HepG2 (cell line): ENCODE data around the gene EEA1. TPM values are rescaled to one million over a fixed set of nuclear protein-coding genes. Genes with fewer than 3 reads are reported as not detected.
A peak's percentile ranks its signal among the peaks of the same experiment; 100 is the strongest.

Experiments used
- ARID3A ChIP-seq: IDR thresholded peaks from 2 replicates; pipeline ENCODE4 v1.6.1; 2012; ENCODE audit warnings: low read depth, low read length, improper control_type of control experiment
- ATF2 ChIP-seq: sonication (generic); formaldehyde crosslinking; IDR thresholded peaks from 2 replicates; pipeline ENCODE4 v1.4.0; 2020; ENCODE audit warnings: missing genetic modification reagents
- BRCA1 ChIP-seq: sonication (generic); formaldehyde crosslinking; IDR thresholded peaks from 2 replicates; pipeline ENCODE4 v1.4.0; 2020; ENCODE audit warnings: missing genetic modification reagents
- CCDC6 ChIP-seq: sonication (generic); formaldehyde crosslinking; IDR thresholded peaks from 2 replicates; pipeline ENCODE4 v1.8.1; 2022; ENCODE audit warnings: mild to moderate bottlenecking, missing genetic modification reagents, moderate library complexity
- CERS6 ChIP-seq: sonication (generic); formaldehyde crosslinking; IDR thresholded peaks from 2 replicates; pipeline ENCODE4 v1.5.0; 2020; ENCODE audit warnings: missing genetic modification reagents
- CHD2 ChIP-seq: IDR thresholded peaks from 2 replicates; pipeline ENCODE4 v1.6.1; 2011; ENCODE audit warnings: low read depth, low read length, improper control_type of control experiment
- FOXK1 ChIP-seq: sonication (generic); formaldehyde crosslinking; IDR thresholded peaks from 2 replicates; pipeline ENCODE4 v1.4.0; 2020; ENCODE audit warnings: low read depth, missing genetic modification reagents, borderline replicate concordance
- HIVEP1 ChIP-seq: sonication (generic); formaldehyde crosslinking; IDR thresholded peaks from 2 replicates; pipeline ENCODE4 v1.4.0; 2020; ENCODE audit warnings: mild to moderate bottlenecking, missing genetic modification reagents
- MED1 ChIP-seq: sonication (generic); formaldehyde crosslinking; IDR thresholded peaks from 2 replicates; pipeline ENCODE4 v1.4.0; 2020; ENCODE audit warnings: missing genetic modification reagents
- PAX8 ChIP-seq: sonication (generic); formaldehyde crosslinking; IDR thresholded peaks from 2 replicates; pipeline ENCODE4 v1.8.0; 2022; ENCODE audit warnings: mild to moderate bottlenecking, missing genetic modification reagents, borderline replicate concordance
- TBL1XR1 ChIP-seq: fragments of 150-350 bp; IDR thresholded peaks from 2 replicates; pipeline ENCODE4 v1.6.1; 2014; ENCODE audit warnings: borderline replicate concordance, low read length; ENCODE audit not compliant: partially characterized antibody
- UBTF ChIP-seq: sonication (generic); formaldehyde crosslinking; IDR thresholded peaks from 2 replicates; pipeline ENCODE4 v1.4.0; 2020; ENCODE audit warnings: mild to moderate bottlenecking, missing genetic modification reagents
- ZNF33A ChIP-seq: sonication (generic); formaldehyde crosslinking; IDR thresholded peaks from 2 replicates; pipeline ENCODE4 v1.5.1; 2020; ENCODE audit warnings: missing genetic modification reagents, mild to moderate bottlenecking, moderate library complexity, borderline replicate concordance
- ZNF569 ChIP-seq: sonication (generic); formaldehyde crosslinking; IDR thresholded peaks from 2 replicates; pipeline ENCODE4 v1.5.0; 2020; ENCODE audit warnings: mild to moderate bottlenecking, missing genetic modification reagents, moderate library complexity, borderline replicate concordance
- ZNF646 ChIP-seq: sonication (generic); formaldehyde crosslinking; IDR thresholded peaks from 2 replicates; pipeline ENCODE4 v1.9.0; 2021; ENCODE audit warnings: mild to moderate bottlenecking, missing genetic modification reagents
- polyA plus RNA-seq, 8 experiments: library from polyadenylated mRNA; depleted of rRNA in 3 of 8; stranded (reverse) in 7 of 8; unstranded in 1 of 8; fragments of >200 nt; fragmentation: Illumina TruSeq in 4 of 8; extraction: Trizol in 4 of 8; gene quantifications; 2 replicates each; pipeline versions ENCODE4 v1.2.1 to v1.2.3, GENCODE V29; 2011 to 2016; ENCODE audit warnings: low read depth in 4 of 8, missing spikeins in 1 of 8, mixed read lengths in 1 of 8; ENCODE audit not compliant: insufficient read depth in 1 of 8
- total RNA-seq, 5 experiments: library from RNA; depleted of rRNA; stranded (reverse); fragments of >200 nt; fragmentation: Illumina TruSeq; extraction: Trizol; gene quantifications; 2 replicates each; pipeline ENCODE4 v1.2.3, GENCODE V29; 2016; ENCODE audit warnings: low read depth in 1 of 5

The EEA1 gene
- total and polyA plus RNA-seq, 2 of the 13 experiments (the other 11 are each of a cell fraction or from before 2014, with no cell fraction given), result 5.0 to 19.3 TPM

GRCh38 chr12:92945659-92946220, 16.6 kb upstream of the EEA1 start (continued):
- TF ChIP-seq ZNF646 (CRISPR knock-in tag), result no peak
- TF ChIP-seq ATF2, result peak; percentile 65; the same call in 1 of the 2 replicates
- peak; percentile 62; the same call in 1 of the 2 replicates for TF ChIP-seq FOXK1 (CRISPR knock-in tag)
- peak; percentile 81 for TF ChIP-seq MED1 (CRISPR knock-in tag)
- TF ChIP-seq UBTF (CRISPR knock-in tag), result no peak
- TF ChIP-seq CERS6 (CRISPR knock-in tag), result no peak
- TF ChIP-seq ZNF569 (CRISPR knock-in tag), result no peak
- TF ChIP-seq CCDC6 (CRISPR knock-in tag), result peak; percentile 74; the same call in 1 of the 2 replicates
- no peak for TF ChIP-seq CHD2
- TF ChIP-seq BRCA1 (CRISPR knock-in tag), result no peak
- peak; percentile 64 for TF ChIP-seq ARID3A
- TF ChIP-seq HIVEP1 (CRISPR knock-in tag), result no peak
- TF ChIP-seq TBL1XR1, result no peak
- TF ChIP-seq ZNF33A (CRISPR knock-in tag), result no peak; the same call in 1 of the 2 replicates
- TF ChIP-seq PAX8 (CRISPR knock-in tag), result no peak
